Fibroblast of skin of right quadriceps (primary cell): ENCODE data around the gene FBXL14.

Experiments
- DNase-seq: peaks from one replicate; pipeline ENCODE4 v3.0.0-alpha.2; 2013

Gene FBXL14

GRCh38 chr12:1533205-1533601 is 61.2 kb downstream of the FBXL14 start:
- DNase-seq, result no peak

- DNase-seq, result no peak
Observed at GRCh38 chr12:1532375-1533165, 61.8 kb downstream of the FBXL14 start.

- DNase-seq, result no peak
Observed at GRCh38 chr12:1531654-1532374, 62.6 kb downstream of the FBXL14 start.

- no peak for DNase-seq
Observed at GRCh38 chr12:1531153-1531653, 63.2 kb downstream of the FBXL14 start.

- no peak for DNase-seq
Observed at GRCh38 chr12:1530592-1531152, 63.7 kb downstream of the FBXL14 start.

GRCh38 chr12:1529862-1530591 is 64.4 kb downstream of the FBXL14 start:
- DNase-seq, result peak; percentile 47

- no peak for DNase-seq
Observed at GRCh38 chr12:1529228-1529861, 65.0 kb downstream of the FBXL14 start.

- no peak for DNase-seq
Observed at GRCh38 chr12:1528791-1529190, 65.6 kb downstream of the FBXL14 start.

GRCh38 chr12:1527789-1528188 is 66.6 kb downstream of the FBXL14 start:
- DNase-seq, result peak; percentile 92

GRCh38 chr12:1525858-1526257 is 68.5 kb downstream of the FBXL14 start:
- DNase-seq, result no peak

- DNase-seq, result no peak
Observed at GRCh38 chr12:1523558-1524050, 70.8 kb downstream of the FBXL14 start.

- DNase-seq, result no peak
Observed at GRCh38 chr12:1523046-1523445, 71.3 kb downstream of the FBXL14 start.

GRCh38 chr12:1519642-1520041 is 74.7 kb downstream of the FBXL14 start:
- no peak for DNase-seq

GRCh38 chr12:1518591-1519516 is 75.5 kb downstream of the FBXL14 start:
- DNase-seq, result peak; percentile 81

- DNase-seq, result no peak
Observed at GRCh38 chr12:1517734-1518525, 76.5 kb downstream of the FBXL14 start.

GRCh38 chr12:1517007-1517406 is 77.4 kb downstream of the FBXL14 start:
- DNase-seq, result peak; percentile 69
